HEK293 (cell line): ENCODE results near the gene STK11.
A peak's percentile ranks its signal among the peaks of the same experiment; 100 is the strongest.

Source experiments
- CTCF ChIA-PET: fragments of 350-600 bp; formaldehyde crosslinking; extraction: SDS; loops from one replicate; lab custom pipeline; 2021; ENCODE audit warnings: antibody characterized with exemption; lab: Yijun Ruan, JAX
- POLR2A ChIA-PET: fragments of 300-600 bp; formaldehyde crosslinking; extraction: SDS; loops from one replicate; lab custom pipeline; 2020; ENCODE audit warnings: antibody characterized with exemption, inconsistent platforms; lab: Yijun Ruan, JAX
- H3K27ac ChIP-seq: fragments of 200-500 bp; sonication (Bioruptor generic); 2 replicates; pipeline ENCODE4 v1.5.1; 2014; ENCODE audit warnings: low read depth, low read length, control low read depth, inconsistent platforms; ENCODE audit errors: extremely low read depth
- H3K36me3 ChIP-seq, 2 experiments: fragments of 200-500 bp in 1 of 2; sonication (Bioruptor generic) in 1 of 2; 1 replicate in 1 of 2; 2 replicates in 1 of 2; pipeline ENCODE4 v1.5.1; 2014 to 2017; ENCODE audit warnings: inconsistent platforms in 2 of 2, low read length in 2 of 2; ENCODE audit not compliant: control insufficient read depth in 2 of 2, insufficient read depth in 1 of 2
- H3K4me1 ChIP-seq: fragments of 200-500 bp; sonication (Bioruptor generic); 2 replicates; pipeline ENCODE4 v1.5.1; 2014; ENCODE audit warnings: mild to moderate bottlenecking, low read length, inconsistent platforms; ENCODE audit not compliant: control insufficient read depth, insufficient read depth
- H3K4me3 ChIP-seq: 2 replicates; pipeline ENCODE4 v1.5.1; 2011; ENCODE audit warnings: low read depth, mild to moderate bottlenecking, control low read depth, low read length, moderate library complexity
- H3K9me3 ChIP-seq: fragments of 200-500 bp; sonication (Bioruptor generic); 2 replicates; pipeline ENCODE4 v1.5.1; 2014; ENCODE audit warnings: low read depth, low read length, inconsistent platforms; ENCODE audit not compliant: control insufficient read depth, insufficient read depth
- CTCF ChIP-seq: fragments of 450-650 bp; formaldehyde crosslinking; IDR thresholded peaks from 2 replicates; pipeline ENCODE4 v1.5.1; 2016; ENCODE audit warnings: missing biosample characterization, missing genetic modification characterization
- FEZF1 ChIP-seq: fragments of 450-650 bp; formaldehyde crosslinking; IDR thresholded peaks from 2 replicates; pipeline ENCODE4 v1.5.1; 2016; ENCODE audit warnings: missing biosample characterization, missing genetic modification characterization
- PRDM4 ChIP-seq: fragments of 450-650 bp; formaldehyde crosslinking; IDR thresholded peaks from 2 replicates; pipeline ENCODE4 v1.5.1; 2017; ENCODE audit warnings: missing biosample characterization, missing genetic modification characterization
- SCRT1 ChIP-seq: fragments of 450-650 bp; formaldehyde crosslinking; IDR thresholded peaks from 2 replicates; pipeline ENCODE4 v1.5.1; 2016; ENCODE audit warnings: missing biosample characterization, missing genetic modification characterization, borderline replicate concordance
- SP7 ChIP-seq: fragments of 450-650 bp; formaldehyde crosslinking; IDR thresholded peaks from 2 replicates; pipeline ENCODE4 v1.5.1; 2016; ENCODE audit warnings: missing biosample characterization, missing genetic modification characterization
- ZBTB17 ChIP-seq: fragments of 450-650 bp; formaldehyde crosslinking; IDR thresholded peaks from 2 replicates; pipeline ENCODE4 v1.5.1; 2016; ENCODE audit warnings: missing biosample characterization, missing genetic modification characterization
- ZBTB26 ChIP-seq: fragments of 450-650 bp; formaldehyde crosslinking; optimal IDR thresholded peaks from 2 replicates; pipeline ENCODE3; 2016; ENCODE audit warnings: missing biosample characterization, mild to moderate bottlenecking, missing genetic modification characterization
- ZFP37 ChIP-seq: fragments of 450-650 bp; formaldehyde crosslinking; IDR thresholded peaks from 2 replicates; pipeline ENCODE4 v1.5.1; 2016; ENCODE audit warnings: missing biosample characterization, missing genetic modification characterization
- ZNF10 ChIP-seq: fragments of 450-650 bp; formaldehyde crosslinking; IDR thresholded peaks from 2 replicates; pipeline ENCODE4 v1.5.1; 2017; ENCODE audit warnings: missing biosample characterization, missing genetic modification characterization
- ZNF248 ChIP-seq: fragments of 450-650 bp; formaldehyde crosslinking; IDR thresholded peaks from 2 replicates; pipeline ENCODE4 v1.5.1; 2017; ENCODE audit warnings: missing biosample characterization, missing genetic modification characterization
- ZNF274 ChIP-seq, 2 experiments: fragments of 200-500 bp in 1 of 2; fragments of 450-650 bp in 1 of 2; sonication (Bioruptor generic) in 1 of 2; formaldehyde crosslinking in 1 of 2; IDR thresholded peaks; 2 replicates each; pipeline versions ENCODE4 v1.5.1 to v1.6.1; 2014 to 2016; ENCODE audit warnings: borderline replicate concordance in 1 of 2, inconsistent platforms in 1 of 2, low read length in 1 of 2, missing biosample characterization in 1 of 2, missing genetic modification characterization in 1 of 2
- ZNF335 ChIP-seq: fragments of 450-650 bp; formaldehyde crosslinking; conservative IDR thresholded peaks from 2 replicates; pipeline ENCODE4 v1.5.1; 2016; ENCODE audit warnings: missing biosample characterization, missing genetic modification characterization
- ZNF354C ChIP-seq: fragments of 450-650 bp; formaldehyde crosslinking; IDR thresholded peaks from 2 replicates; pipeline ENCODE4 v1.5.1; 2016; ENCODE audit warnings: missing biosample characterization, missing genetic modification characterization, low read depth, borderline replicate concordance
- ZNF362 ChIP-seq: fragments of 450-650 bp; formaldehyde crosslinking; IDR thresholded peaks from 2 replicates; pipeline ENCODE4 v1.5.1; 2016; ENCODE audit warnings: missing biosample characterization, missing genetic modification characterization
- ZNF404 ChIP-seq: fragments of 450-650 bp; formaldehyde crosslinking; IDR thresholded peaks from 2 replicates; pipeline ENCODE4 v1.5.1; 2017; ENCODE audit warnings: missing biosample characterization, missing genetic modification characterization
- ZNF423 ChIP-seq: fragments of 450-650 bp; formaldehyde crosslinking; IDR thresholded peaks from 2 replicates; pipeline ENCODE4 v1.5.1; 2016; ENCODE audit warnings: missing biosample characterization, missing genetic modification characterization
- ZNF555 ChIP-seq: fragments of 450-650 bp; formaldehyde crosslinking; conservative IDR thresholded peaks from 2 replicates; pipeline ENCODE4 v1.5.1; 2017; ENCODE audit warnings: missing biosample characterization, mild to moderate bottlenecking, missing genetic modification characterization, inconsistent platforms
- ZNF596 ChIP-seq: fragments of 450-650 bp; IDR thresholded peaks from 2 replicates; pipeline ENCODE4 v1.5.0; 2018; ENCODE audit warnings: missing biosample characterization, mild to moderate bottlenecking, missing genetic modification characterization, moderate library complexity
- ZNF600 ChIP-seq: fragments of 450-650 bp; formaldehyde crosslinking; IDR thresholded peaks from 2 replicates; pipeline ENCODE4 v1.5.1; 2016; ENCODE audit warnings: missing biosample characterization, missing genetic modification characterization
- ZNF629 ChIP-seq: fragments of 450-650 bp; formaldehyde crosslinking; IDR thresholded peaks from 2 replicates; pipeline ENCODE4 v1.5.1; 2017; ENCODE audit warnings: missing biosample characterization, missing genetic modification characterization
- ZNF639 ChIP-seq: fragments of 450-650 bp; formaldehyde crosslinking; IDR thresholded peaks from 2 replicates; pipeline ENCODE4 v1.5.1; 2016; ENCODE audit warnings: missing biosample characterization, missing genetic modification characterization
- ZNF660 ChIP-seq: fragments of 450-650 bp; IDR thresholded peaks from 2 replicates; pipeline ENCODE4 v1.5.1; 2018; ENCODE audit warnings: missing biosample characterization, mild to moderate bottlenecking, missing genetic modification characterization
- ZNF768 ChIP-seq: fragments of 450-650 bp; formaldehyde crosslinking; IDR thresholded peaks from 2 replicates; pipeline ENCODE4 v1.5.1; 2018; ENCODE audit warnings: missing biosample characterization, mild to moderate bottlenecking, missing genetic modification characterization
- ZNF792 ChIP-seq: fragments of 450-650 bp; formaldehyde crosslinking; IDR thresholded peaks from 2 replicates; pipeline ENCODE4 v1.5.1; 2016; ENCODE audit warnings: missing biosample characterization, missing genetic modification characterization
- ZNF830 ChIP-seq: fragments of 450-650 bp; IDR thresholded peaks from 2 replicates; pipeline ENCODE4 v1.5.0; 2018; ENCODE audit warnings: missing biosample characterization, missing genetic modification characterization, low read depth, mild to moderate bottlenecking, moderate library complexity
- ZSCAN4 ChIP-seq: fragments of 450-650 bp; formaldehyde crosslinking; IDR thresholded peaks from 2 replicates; pipeline ENCODE4 v1.5.1; 2017; ENCODE audit warnings: missing biosample characterization, missing genetic modification characterization

The STK11 gene

GRCh38 chr19:1264801-1265614, 59.4 kb downstream of the STK11 start (continued):
- no peak for TF ChIP-seq CTCF (tag by site-specific recombination)
- TF ChIP-seq SCRT1 (tag by site-specific recombination): peak; percentile 36; the same call in 1 of the 2 replicates
- no peak for TF ChIP-seq ZNF354C (tag by site-specific recombination)
- peak; percentile 90 for TF ChIP-seq ZNF600 (tag by site-specific recombination)
- no peak for TF ChIP-seq ZNF830
- peak; percentile 99 for TF ChIP-seq ZNF335 (tag by site-specific recombination)
- no peak for TF ChIP-seq ZNF792 (tag by site-specific recombination)
- no peak for TF ChIP-seq ZNF274 (IDR thresholded peaks at IDR 0.05; ENCODE audit: low read length)
- TF ChIP-seq ZNF274 (tag by site-specific recombination; IDR thresholded peaks at IDR 0.05; ENCODE audit: borderline replicate concordance): no peak
- no peak for TF ChIP-seq PRDM4
- TF ChIP-seq SP7 (tag by site-specific recombination): peak; percentile 72
- TF ChIP-seq ZNF248 (tag by site-specific recombination): no peak
- TF ChIP-seq FEZF1: no peak
- TF ChIP-seq ZNF362: no peak
- 0 out of 2 replicates have a peak, but pooled peaks have one; percentile 44 for TF ChIP-seq ZNF639
- no peak; the same call in 1 of the 2 replicates for TF ChIP-seq ZNF10 (tag by site-specific recombination)

GRCh38 chr19:1265615-1266128, 60.1 kb downstream of the STK11 start:
- Histone ChIP-seq H3K4me3 (peak overlapping the region; percentile 0), H3K9me3 (no peaks in the 10 kb centered on the region), H3K4me1 (peaks cover 25% of the 10 kb centered on the region), H3K36me3 (peaks cover 3 to 9% of the 10 kb centered on the region in 2 experiments; a peak in 2 of 3 replicates), H3K27ac (peak overlapping the region; percentile 61; the same call in 1 of the 2 replicates)
- ChIA-PET POLR2A (interaction anchor here (0.6 to 7.7 kb wide), 7 partner anchors 9 to 42 kb away, joined by 3 to 407 read pairs (median 9); partner anchors contain the start of genes ATP5F1D and FAM174C), CTCF (interaction anchor here (0.6 to 11.3 kb wide), 9 partner anchors 10 to 206 kb away, joined by 3 to 299 read pairs (median 4); no protein-coding TSS in a partner anchor)
- no peak for TF ChIP-seq ZNF555 (tag by site-specific recombination)
- no peak for TF ChIP-seq ZBTB26
- TF ChIP-seq ZFP37 (tag by site-specific recombination): no peak
- TF ChIP-seq ZNF629: no peak
- TF ChIP-seq ZBTB17: no peak
- TF ChIP-seq ZSCAN4 (tag by site-specific recombination): no peak
- no peak for TF ChIP-seq ZNF768
- no peak for TF ChIP-seq ZNF660 (tag by site-specific recombination)
- no peak for TF ChIP-seq ZNF404
- TF ChIP-seq ZNF596 (tag by site-specific recombination): no peak
- peak; percentile 67; the same call in 1 of the 2 replicates for TF ChIP-seq ZNF423 (tag by site-specific recombination)
